Measurements from ENCODE around the gene TMEM270.
"Not testable (repeated sequence)": the region's sequence is repeated elsewhere in the genome, so short reads cannot be mapped to it uniquely, and the experiment has no call there.

The TMEM270 gene

DNA sequence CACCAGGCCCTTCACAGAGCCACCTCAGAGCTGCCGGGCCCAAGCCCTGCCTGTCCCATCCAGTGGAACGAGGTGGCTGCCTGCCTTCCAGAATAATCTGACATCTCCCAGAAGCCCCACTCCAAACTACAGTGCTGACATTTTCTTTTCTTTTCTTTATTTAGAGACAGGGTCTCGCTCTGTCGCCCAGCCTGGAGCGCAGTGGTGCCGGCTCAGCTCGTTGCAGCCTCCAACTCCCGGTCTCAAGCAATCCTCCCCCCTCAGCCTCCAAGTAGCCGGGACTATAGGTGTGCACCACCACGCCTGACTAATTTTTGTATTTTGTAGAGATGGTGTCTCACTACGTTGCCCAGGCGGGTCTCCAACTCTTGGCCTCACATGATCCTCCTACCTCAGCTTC, 346 bp downstream of the TMEM270 start:
- DNase-seq (ENCODE audit: low spot score): no peak

DNA sequence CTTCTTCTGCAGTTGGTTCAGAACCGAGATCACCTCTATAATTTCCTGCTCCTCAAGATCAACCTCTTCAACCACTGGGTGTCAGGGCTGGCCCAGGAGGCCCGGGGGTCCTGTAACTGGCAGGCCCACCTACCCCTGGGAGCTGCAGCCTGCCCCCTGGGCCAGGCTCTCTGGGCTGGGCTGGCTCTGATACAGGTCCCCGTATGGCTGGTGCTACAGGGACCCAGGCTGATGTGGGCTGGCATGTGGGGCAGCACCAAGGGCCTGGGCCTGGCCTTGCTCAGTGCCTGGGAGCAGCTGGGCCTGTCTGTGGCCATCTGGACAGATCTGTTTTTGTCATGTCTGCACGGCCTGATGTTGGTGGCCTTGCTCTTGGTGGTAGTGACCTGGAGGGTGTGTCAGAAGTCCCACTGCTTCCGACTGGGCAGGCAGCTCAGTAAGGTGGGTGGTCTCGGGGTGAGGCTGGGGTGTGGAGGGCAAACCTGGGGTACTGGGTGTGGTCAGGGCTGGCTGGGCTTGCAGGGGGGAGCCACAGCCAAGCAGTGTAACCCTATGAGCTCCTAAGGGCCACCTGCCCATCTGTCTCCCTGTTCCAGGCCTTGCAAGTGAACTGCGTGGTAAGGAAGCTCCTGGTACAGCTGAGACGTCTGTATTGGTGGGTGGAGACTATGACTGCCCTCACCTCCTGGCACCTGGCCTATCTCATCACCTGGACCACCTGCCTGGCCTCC, 4.2 kb downstream of the TMEM270 start:
- no peak for DNase-seq (ENCODE audit: low spot score)

DNA sequence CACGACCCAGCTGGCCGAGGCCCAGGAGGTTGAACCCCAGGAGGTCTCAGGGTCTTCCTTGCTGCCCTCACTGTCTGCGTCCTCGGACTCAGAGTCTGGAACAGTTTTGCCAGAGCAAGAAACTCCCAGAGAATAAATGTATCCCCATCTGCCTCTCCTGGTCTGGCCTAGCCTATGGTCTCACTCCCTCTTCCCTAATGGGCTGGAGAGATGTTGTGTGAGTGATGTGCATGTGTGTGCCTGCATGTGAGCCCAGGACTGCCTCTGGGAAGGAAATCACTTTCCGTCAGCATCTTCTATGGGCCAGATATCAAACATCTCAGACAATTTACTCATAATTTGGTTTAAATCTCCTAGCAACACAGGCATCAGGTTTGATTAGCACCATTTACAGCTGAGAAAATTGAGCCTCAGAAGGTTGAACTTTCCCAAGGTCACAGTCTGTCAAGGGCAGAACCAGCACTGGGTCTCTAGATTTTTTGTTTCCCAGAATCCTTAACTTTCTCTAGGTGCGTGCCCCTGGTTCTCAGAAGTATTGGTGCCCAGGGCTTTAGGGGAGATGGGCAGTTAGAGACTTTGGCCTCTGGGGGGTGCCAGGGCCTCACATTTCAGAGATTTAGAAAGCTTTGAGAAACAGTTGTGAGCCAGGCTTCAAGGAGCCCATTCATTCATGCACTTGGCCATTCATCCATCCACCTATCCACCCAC, 4.9 kb downstream of the TMEM270 start:
- DNase-seq (ENCODE audit: low spot score): peak; percentile 85

DNA sequence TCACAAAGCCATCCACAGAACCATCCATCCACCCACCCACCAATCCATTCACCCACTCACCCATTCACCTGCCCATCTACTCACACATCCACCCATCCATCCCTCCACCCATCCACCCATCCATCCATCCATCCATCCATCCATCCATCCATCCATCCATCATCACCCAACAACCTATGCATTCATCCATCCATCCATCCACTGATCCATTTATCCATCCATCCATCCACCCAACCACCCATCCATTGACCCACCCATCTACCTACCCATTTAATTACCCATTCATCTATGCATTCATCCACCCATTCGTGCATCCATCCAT, 5.4 kb downstream of the TMEM270 start:
- no peak for DNase-seq (ENCODE audit: low spot score)

DNA sequence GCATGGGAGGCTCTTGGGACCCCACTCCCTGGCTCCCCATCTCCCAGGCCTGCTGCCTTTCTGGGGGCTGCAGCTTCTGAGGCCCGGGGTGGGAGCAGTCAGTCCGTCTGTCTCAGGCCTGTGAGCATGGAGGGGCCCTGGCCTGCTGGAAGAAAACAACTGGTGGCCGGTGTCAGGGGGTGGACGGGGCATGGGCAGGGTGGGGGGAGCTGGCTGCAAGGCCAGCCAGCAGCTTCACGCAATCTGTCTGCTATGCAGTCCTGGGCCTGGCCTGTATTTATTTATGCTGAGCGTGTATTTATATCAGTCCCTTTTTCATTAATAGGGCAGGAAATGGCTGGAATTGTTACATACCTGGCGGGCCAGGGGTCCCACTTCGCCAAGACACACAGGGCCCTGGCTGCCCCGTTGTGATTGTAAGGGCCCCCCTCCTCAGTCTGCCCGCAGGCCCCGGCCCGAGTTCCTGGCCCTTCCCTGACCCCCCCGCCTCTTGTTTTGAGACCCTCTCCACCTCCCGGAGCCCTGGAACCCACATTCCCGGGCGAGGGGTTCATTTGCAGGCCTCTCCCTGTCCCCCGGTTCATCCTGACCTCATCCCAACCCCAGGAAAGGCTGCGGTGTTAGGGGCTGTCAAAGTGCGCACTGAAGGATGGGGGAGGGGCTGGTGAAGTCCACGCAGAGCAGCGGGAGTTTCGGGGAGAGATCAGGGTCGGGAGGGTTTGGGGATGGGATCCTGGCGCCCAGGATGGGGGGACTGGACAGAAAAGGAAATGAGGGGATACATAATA, 8.2 kb downstream of the TMEM270 start:
- DNase-seq (ENCODE audit: low spot score): no peak

DNA sequence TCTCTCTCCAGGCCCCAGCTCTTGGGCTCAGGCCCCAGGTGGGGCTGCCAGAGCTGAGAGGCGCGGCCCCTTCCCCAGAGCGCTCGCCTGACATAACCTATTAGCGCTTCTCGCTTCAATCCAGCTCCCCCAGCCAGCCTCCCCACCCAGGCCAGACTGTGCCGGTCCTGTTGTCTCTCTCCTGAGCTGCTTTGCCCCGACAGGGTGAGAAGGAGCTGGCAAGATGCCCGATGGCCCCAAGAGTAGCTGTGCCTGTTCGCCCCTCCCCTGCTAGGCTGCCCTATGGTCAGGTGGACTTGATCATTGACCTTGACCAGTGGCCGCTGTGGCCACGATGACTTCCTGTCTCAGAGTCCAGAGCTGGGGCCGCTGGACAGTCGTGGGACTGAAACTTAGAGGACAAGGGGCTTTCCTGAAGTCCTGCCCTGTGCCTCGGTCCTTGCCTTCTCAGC, 9.1 kb downstream of the TMEM270 start:
- DNase-seq (ENCODE audit: low spot score): no peak

DNA sequence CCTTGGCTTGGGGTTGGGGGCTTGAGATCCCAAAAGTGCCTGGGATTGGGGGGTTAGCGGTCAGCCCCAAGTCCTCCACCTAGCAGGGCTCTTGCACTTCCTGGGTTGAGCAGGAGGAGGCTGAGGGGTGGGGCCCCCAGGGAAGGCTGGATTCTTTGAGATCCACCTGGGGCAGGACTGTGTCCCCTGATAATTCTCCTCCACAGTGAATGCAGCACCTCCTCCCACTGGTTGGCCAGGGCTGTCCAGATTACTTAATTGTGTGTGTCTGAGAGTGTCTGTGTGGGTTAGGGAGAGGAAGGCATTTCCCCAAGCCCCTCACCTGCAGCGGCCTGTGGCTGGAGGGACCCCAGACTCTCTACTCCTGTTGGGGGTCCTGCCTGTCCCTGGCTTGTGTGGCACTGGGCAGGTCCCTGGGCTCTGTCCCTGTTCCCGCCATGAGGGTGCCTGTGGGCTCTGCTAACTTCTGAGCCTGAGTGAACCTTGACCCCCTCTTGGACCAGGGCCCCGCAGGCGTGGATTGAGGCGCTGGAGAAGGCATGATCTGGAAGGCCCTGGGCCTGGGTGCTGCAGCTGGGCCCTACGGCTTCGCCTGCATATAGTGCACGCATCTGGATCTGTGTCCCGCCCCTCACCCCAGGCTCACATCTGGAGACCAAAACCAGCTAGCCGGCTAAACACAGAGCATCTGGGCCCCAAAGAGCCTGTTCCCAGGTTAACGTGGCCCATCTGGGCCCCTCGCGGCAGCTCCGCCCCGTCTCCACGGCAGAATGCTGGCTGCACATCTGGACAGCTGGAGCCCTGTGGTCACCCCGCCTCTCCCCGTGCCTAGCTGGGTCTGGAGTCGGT, 10.4 kb downstream of the TMEM270 start:
- DNase-seq (ENCODE audit: low spot score): no peak

DNA sequence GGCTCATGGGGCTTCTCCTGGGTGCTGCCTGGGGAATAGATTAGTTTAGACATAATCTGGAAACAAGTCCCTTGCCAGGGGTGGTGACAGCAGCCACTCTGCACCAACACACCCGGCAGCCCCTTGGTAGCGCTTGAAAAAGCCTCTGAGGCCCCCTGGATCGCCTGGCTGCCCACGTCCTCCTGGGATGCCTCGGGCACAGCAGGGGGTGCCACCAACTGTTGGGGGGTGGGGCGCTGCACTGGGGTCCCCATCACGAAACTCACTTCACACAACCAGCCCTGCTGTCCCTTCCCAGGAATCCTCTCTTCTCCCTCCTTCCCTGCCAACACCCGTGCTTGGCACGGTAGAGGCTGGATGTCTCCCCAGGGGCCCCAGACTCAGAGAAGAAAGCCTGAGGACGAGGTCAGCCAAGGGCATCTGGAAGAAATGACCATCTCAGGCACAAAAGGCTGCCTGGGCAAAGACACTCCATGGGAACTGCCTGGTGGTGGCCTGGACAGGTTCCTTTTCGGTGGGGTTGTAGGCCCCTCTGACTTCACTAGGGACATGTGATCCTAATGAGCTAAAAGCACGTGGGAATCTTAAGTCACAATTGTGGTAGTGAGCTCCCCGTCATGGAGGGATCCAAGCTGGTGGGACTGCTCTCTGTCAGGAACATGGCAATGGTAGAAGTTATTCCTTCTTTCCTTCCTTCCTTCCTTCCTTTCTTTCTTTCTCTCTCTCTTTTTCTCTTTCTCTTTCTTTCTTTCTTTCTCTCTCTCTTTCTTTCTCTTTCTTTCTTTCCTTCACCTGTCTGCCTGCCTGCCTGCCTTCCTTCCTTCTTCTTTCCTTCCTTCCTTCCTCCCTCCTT, 11.3 kb downstream of the TMEM270 start:
- no peak for DNase-seq (ENCODE audit: low spot score)

DNA sequence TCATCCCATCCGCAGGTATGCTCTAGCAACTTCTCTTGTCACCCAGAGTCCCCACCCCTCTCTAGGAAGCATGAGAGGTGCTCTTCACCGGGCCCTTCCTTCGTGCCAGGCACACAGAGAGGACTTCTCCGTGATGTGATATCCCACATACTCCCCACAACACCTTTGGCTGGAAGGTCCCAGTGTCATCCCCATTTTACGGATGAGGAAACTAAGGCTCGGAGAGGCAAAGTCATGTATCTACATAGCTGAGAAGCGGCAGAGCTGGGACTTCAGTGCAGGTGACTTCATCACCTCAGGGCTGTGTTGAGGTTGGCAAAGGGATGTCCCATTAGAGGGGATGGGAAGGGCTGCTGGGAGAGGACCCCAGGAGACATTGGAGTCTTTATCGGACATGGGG, 15.4 kb downstream of the TMEM270 start:
- DNase-seq (ENCODE audit: low spot score): no peak

DNA sequence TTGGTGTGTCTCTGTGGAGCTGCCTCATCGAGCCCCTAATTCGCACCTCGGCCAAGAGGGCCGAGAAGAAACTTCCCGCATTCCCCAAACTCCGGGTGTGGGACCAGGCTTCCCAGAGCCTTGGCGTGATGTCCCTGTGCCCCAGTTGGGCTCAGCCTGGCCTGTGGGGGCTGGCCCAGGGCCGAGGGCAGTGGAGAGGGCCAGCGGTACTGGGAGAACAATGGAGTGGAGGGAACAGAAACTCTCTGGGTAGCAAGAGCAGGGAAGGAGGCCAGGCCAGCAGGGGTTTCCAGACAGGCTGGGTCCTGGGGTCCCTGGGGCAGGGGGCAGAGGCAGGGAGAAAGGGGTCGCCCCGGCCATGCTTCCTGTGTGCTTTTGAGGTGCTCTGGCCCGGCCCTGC, 16.0 kb downstream of the TMEM270 start:
- no peak for DNase-seq (ENCODE audit: low spot score)

DNA sequence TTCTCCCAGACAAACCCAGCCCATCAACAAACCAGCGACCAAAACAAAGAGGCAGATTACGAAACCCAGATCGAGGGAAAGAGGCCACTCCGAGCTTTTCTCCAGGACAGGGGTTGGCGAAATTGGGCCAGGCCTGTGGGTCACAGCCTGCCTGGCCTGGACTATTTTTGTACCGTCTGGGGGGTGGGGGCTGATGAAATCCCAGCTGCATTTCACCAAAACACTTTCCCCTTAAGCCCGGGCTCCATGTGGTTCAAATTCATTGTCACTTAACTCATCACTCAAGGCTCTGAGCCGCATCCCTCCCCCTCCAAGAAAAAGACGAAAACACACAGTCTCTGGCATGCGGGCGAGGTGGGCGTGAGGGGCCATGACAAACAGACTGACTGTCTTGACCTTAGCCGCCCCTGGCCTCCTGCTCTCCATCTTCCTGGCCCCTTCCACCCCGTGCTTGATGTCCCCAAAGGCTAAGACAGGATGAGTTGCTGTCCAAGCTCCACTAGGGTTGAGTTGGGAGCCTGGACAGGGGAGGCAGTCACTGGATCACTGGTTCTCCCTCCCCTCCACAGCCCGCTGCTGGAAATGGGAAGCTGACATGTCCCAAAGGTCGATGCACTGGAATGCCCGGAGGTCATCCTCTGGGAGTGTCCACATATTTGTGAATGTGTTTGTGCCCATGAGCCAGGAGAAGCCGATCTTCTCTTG, 19.2 kb downstream of the TMEM270 start:
- DNase-seq (ENCODE audit: low spot score): no peak

DNA sequence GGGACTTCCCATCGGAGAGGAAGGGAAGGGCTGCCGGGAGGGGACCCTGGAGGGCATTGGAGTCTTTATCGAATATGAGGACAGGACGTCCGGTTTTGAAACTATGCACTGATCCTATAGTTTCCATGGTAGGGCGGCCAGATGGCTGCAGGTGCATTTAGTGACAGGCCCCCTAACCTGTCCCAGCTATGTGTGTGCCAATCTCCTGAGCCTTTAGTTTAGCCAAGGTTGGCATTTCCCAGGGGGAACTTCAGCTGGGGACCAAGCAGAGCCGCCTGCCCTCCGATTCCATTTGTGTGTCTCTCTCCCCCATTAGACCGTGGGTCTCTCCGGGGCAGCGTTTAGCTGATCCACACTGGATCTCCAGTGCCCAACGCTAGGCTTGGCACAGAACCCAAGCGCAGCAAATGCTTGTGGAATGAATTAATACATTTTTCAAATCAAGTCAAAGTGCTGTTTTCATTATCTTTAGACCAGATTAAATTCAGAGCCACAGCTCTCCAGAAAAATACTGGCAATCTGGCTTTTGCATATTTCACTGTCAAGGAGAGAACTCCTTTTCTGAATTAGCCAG, 19.9 kb downstream of the TMEM270 start:
- DNase-seq (ENCODE audit: low spot score): no peak

DNA sequence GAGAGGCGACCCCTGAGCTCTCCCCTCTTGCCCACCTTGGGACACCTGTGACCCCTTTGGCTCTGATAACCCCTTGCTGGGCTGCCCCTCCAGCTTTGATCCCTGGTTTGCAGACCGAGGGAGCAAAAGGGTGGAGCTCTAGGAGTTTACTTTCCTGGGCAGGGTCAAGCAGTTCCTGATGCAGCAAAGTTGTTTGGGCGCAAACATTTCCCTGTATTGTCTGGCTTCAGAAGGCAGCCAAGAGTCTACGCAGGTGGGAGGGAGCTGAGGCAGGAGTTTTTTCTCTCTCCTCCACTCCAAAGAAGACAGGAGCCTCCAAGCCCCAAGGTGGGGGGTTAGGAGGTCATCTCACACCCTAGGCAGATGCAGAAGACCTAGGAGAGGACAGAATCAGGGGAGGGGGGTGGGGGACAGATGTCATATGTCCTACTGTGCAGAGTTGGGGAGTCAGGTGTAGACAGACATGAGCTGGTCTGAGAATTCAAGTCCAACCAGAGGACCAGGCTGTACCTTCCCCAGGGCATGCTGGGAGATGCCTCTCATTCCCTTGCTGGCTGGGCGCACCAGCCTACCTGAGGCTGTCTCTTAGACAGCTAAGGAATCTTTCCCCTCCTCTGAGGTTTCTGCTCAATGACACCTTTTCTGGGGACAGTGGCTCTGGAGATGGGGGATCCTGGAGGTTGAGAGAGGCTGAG, 20.5 kb downstream of the TMEM270 start:
- DNase-seq (ENCODE audit: low spot score): no peak

DNA sequence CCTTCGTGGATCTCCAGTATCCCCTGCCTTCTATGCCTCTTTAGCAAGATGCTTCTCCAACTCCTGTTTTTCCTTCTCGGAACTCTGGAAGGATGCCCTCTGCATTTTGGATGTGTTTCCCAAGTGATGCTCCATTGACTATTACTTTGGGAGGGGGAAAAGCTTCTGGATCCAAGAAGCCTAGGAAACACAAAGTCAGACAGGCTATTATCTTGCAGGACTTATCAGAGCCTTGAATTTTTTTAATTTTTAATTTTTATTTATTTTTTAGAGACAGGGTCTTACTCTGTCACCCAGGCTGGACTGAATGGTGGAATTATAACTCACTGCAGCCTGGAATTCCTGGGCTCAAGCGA, 21.1 kb downstream of the TMEM270 start:
- no peak for DNase-seq (ENCODE audit: low spot score)

DNA sequence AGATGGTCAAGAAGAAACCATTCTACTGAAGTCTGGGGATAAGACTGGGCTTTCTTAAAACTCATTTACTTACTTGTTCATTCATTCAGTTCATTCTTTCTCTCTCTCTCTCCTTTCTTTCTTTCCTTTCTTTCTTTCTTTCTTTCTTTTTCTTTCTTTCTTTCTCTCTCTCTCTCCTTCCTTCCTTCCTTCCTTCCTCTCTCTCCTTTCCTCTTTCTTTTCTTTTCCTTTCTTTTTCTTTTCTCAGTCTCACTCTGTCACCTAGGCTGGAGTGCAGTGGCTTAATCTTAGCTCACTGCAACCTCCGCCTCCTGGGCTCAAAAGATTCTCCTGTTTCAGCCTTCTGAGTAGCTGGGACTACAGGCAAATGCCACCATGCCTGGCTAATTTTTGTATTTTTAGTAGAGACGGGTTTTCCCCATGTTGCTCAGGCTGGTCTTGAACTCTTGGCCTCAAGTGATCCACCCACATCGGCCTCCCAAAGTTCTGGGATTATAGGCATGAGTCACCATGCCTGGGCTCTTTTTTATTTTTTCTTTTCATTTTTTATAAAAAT, 24.0 kb downstream of the TMEM270 start:
- DNase-seq (ENCODE audit: low spot score): not testable (repeated sequence)

DNA sequence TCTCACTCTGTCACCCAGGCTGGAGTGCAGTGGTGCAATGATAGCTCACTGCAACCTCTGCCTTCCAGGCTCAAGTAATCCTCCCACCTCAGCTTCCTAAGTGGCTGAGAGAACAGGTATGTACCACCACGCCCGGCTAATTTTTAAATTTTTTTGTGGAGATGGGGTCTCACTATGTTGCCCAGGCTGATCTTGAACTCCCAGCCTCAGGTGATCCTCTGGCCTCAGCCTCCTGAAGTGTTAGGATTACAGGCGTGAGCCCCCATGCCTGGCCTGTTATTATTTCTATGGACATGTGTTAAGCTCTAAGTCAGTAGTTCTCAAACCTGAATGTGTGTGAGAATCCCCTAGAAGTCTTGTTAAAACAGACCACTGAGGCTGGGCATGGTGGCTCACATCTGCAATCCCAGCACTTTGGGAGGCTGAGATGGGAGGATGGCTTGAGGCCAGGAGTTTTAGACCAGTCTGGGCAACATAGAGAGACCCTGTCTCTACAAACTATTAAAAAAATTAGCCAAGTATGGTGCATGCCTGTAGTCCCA, 24.5 kb downstream of the TMEM270 start:
- DNase-seq (ENCODE audit: low spot score): no peak

DNA sequence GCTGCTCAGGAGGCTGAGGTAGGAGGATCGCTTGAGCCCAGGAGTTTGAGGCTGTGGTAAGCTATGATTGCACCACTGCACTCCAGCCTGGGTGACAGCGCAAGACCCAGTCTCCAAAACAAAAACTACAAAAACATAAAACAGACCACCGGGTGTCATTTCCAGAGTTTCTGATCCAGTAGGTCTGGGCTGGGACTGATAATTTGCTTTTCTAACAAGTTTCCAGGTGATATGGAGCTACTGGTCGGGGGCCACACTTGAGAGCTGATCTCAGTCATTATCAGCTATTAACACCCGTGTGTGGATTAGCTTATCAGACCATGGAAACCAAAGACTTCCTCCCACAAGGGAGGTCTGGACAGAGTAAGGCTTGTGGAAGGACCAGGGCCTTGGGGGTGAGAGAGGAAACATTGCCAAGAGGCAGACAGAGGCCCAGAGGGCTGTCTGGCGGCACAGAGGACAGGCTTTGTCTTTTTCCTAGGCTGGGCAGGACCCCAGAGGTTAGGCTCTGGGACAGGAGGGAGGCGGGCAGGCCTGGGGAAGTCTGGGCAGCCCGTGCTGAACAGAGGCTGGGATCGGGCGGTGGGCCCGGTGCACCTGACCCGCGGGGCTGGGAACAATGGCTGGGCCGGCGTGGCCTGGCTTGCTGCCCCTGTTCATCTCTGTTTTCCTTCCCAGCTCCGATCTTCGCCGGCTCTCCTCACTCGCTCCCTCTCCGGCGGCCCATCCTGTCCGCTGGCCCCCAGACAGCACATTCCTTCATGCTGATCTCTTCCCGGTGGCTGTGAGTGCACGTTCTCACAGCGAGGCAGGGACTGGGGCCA, 25.2 kb downstream of the TMEM270 start:
- no peak for DNase-seq (ENCODE audit: low spot score)

DNA sequence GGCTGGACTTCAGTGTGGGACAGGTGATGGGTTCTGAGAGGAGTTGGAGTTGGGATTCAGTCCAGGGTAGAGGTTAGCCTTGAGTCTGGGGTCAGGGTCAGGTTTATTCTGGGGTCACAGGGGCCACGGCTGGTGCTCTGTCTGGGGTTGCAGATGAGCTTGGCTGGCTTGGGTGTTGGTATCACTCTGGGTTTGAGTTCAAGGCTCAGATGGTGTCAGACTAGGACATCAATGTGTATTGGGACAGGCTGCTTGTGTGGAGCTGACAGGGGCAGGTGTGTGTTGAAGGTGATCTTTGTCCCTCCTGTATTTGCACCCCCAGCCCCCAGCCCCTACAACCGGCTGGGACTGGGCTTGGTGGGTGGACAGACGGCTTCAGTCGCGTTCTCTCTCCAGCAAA, 26.8 kb downstream of the TMEM270 start:
- DNase-seq (ENCODE audit: low spot score): no peak
